ENCODE results near the gene CORO1C.

- no peak for TF ChIP-seq HEY1 (CRISPR knock-in tag; IDR thresholded peaks at IDR 0.05; ENCODE audit: borderline replicate concordance)
- TF ChIP-seq REST (IDR thresholded peaks at IDR 0.05; ENCODE audit: borderline replicate concordance), result no peak
- no peak for TF ChIP-seq REST (CRISPR knock-in tag; IDR thresholded peaks at IDR 0.05; ENCODE audit: low read depth)
- TF ChIP-seq, protein P1, sequence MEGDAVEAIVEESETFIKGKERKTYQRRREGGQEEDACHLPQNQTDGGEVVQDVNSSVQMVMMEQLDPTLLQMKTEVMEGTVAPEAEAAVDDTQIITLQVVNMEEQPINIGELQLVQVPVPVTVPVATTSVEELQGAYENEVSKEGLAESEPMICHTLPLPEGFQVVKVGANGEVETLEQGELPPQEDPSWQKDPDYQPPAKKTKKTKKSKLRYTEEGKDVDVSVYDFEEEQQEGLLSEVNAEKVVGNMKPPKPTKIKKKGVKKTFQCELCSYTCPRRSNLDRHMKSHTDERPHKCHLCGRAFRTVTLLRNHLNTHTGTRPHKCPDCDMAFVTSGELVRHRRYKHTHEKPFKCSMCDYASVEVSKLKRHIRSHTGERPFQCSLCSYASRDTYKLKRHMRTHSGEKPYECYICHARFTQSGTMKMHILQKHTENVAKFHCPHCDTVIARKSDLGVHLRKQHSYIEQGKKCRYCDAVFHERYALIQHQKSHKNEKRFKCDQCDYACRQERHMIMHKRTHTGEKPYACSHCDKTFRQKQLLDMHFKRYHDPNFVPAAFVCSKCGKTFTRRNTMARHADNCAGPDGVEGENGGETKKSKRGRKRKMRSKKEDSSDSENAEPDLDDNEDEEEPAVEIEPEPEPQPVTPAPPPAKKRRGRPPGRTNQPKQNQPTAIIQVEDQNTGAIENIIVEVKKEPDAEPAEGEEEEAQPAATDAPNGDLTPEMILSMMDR (IDR thresholded peaks at IDR 0.05 in 2 of 3, conservative IDR thresholded peaks at IDR 0.05 in 1 of 3; ENCODE audit: insufficient read depth in 2 of 3, low read depth in 1 of 3, low read length in 3 of 3), result no peak
- no peak for TF ChIP-seq ZSCAN32 (CRISPR knock-in tag; IDR thresholded peaks at IDR 0.05)
- no peak for TF ChIP-seq ZSCAN29 (IDR thresholded peaks at IDR 0.05)
- TF ChIP-seq ZNF232 (CRISPR knock-in tag; IDR thresholded peaks at IDR 0.05), result no peak
- TF ChIP-seq HIVEP1 (CRISPR knock-in tag; IDR thresholded peaks at IDR 0.05), result no peak
- TF ChIP-seq SAFB2 (IDR thresholded peaks at IDR 0.05; ENCODE audit: borderline replicate concordance, low read depth, low read length, severe bottlenecking), result no peak
- TF ChIP-seq KDM1A (IDR thresholded peaks at IDR 0.05), result no peak
- TF ChIP-seq TAF1 (IDR thresholded peaks at IDR 0.05; ENCODE audit: control insufficient read depth, extremely low read depth, insufficient read depth, low read length, severe bottlenecking), result no peak
- TF ChIP-seq, protein P2, sequence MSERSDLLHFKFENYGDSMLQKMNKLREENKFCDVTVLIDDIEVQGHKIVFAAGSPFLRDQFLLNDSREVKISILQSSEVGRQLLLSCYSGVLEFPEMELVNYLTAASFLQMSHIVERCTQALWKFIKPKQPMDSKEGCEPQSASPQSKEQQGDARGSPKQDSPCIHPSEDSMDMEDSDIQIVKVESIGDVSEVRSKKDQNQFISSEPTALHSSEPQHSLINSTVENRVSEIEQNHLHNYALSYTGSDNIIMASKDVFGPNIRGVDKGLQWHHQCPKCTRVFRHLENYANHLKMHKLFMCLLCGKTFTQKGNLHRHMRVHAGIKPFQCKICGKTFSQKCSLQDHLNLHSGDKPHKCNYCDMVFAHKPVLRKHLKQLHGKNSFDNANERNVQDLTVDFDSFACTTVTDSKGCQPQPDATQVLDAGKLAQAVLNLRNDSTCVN (CRISPR knock-in tag; IDR thresholded peaks at IDR 0.05), result no peak
- no peak for TF ChIP-seq HOMEZ (CRISPR knock-in tag; IDR thresholded peaks at IDR 0.05)
- TF ChIP-seq FOXP1 (CRISPR knock-in tag; IDR thresholded peaks at IDR 0.05), result no peak
Measured at GRCh38 chr12:108607981-108608600, 123.2 kb downstream of the CORO1C start.
